ENCODE data around the gene CAMK1D.

The CAMK1D gene

GRCh38 chr10:12774204-12774894 lies 425.0 kb downstream of the CAMK1D start:
- DNase-seq, result no peak

- DNase-seq, result no peak
Observed at GRCh38 chr10:12777840-12778585, 428.7 kb downstream of the CAMK1D start.

DNA sequence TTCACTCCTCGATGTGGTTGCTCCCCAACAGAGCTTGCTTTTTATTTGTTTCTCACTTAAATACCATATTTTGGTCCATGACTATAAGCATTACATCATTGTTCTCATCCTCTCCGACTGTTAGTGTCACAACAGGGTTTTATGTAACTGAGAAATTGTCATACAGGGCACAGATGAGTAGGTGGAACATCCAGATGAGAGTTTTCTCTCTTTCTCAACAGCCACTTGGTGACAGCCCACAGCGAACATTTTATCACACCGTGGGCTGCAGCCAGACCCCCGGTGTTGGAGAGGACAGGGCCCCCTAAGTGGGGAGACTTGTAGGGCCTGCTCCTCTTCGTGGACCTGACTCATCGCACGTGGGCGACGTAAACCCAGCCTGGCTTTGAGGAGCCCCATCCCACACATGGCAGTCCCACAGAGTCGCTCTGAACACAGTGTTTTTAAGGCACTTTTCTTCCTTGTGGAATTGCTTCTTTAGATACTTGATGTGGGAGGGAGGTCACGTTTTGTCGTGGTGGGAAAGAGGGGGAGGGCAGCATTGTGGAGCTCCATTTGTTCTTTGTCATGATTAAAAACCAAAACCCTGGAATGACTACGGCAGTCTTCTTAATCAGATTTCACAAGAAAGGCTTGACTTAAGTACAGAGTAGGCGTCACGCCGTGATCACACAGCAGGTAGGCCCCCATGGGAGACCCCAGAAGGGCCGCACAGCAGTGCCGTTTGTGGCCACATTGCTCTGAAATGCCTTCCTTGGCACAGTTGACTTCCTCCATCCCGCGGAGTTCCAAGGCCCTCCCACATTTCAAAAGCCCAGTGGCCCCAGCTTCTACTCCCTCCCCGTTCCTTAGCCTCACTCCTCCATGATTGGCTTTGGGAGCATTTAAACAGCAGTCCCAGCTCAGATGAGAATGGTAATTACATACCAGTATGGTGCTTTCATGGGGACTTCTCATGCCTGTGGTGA lies 431.6 kb downstream of the CAMK1D start:
- peak; percentile 48 for DNase-seq

DNA sequence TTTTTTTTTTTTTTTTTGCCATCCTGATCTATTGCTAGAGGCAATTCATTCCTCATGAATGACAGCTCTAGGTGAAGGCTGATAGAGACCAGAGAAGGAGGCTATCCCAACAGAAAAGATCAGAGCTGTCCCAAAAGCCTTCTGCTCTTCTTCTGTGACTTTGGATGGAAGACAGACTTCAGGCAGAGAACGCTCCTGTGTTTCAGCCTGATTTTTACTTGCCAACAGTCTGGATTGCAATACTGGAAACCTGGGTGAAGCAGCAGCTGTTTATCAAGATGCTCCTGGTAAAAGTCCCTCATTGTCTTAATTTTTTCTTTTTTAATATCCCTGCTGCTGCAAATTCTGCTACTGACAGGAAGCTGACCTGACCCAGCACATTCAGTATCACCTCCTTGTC lies 432.6 kb downstream of the CAMK1D start:
- DNase-seq, result no peak

GRCh38 chr10:12782537-12782936 lies 433.2 kb downstream of the CAMK1D start:
- no peak for DNase-seq

DNA sequence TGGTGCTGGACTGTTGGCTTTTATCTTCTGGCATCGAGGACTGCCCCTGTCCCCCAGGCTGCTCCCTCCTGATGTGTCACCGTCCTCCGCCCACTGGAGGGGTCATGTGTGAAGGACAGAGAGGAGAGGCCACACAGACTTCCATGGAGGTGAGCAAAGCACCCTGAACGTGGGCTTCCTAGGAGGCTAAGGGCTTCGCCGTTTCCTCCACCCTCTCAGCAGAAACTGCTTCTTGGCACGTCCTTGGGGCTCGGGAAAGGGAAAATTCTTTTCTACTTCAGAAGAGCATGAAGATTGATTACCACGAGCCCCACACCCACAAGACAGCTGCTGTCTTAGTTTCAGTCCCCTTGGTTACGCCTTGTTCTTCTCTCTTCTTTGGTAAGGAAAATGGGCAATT lies 433.9 kb downstream of the CAMK1D start:
- peak; percentile 76 for DNase-seq

GRCh38 chr10:12784646-12785045 lies 435.3 kb downstream of the CAMK1D start:
- no peak for DNase-seq

DNA sequence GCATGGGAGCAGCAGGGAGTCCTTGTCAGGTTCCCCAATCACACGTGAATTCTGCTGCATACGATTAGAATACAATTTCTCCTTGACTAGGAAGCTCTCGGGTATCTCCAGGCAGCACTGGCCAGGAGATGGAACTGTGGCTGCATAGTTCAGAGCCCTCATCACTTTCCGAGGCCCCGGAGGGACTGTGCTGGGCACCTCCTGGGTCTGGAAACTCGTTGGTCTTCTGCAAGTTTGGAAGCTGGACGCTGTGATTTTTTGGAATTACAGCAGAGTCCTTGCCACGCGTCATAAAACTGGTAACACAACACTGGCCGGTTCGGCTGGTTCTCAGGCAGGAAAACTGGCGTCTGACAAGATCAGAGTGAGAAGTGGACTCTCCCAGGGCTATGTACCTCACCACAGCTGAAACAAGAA lies 436.1 kb downstream of the CAMK1D start:
- DNase-seq, result no peak

DNA sequence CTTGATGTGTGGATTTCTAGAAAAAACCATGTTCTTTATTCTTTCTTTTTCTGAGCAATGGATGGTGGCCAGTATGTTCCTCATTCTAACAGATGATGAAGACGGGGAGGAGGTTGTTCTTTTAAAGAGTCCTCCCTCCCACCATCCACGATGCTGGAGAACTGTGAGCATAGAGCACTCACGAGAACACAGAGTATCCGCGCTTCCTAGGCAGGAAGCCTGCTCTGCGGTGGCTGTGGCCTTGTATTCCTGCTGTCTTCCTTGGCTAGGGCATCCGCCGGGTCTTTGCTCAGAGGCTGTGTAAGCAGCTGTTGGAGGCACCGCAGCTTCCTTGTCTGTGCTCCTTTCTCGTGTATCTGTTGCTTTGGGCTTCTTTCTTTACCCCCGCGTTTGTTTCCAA lies 437.9 kb downstream of the CAMK1D start:
- no peak for DNase-seq

GRCh38 chr10:12788277-12788676 lies 438.9 kb downstream of the CAMK1D start:
- DNase-seq, result no peak

DNA sequence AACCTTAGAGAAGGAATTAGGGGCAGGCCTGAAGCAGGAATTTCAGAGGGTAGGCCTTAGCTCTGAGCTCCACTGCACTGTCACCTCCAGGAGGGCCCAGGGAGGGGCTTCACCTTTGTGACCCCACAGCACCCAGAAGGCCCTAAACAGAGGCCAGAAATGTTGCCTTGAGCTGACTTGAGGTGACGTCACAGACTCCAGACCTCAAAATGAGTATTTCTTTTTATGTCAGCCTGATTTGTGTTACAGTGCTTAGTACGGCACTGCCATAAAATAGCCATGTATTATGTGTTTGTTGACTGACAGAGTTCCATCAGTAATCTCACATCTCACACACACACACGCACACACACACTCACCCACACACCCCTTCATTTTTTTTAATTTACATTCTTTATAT lies 440.9 kb downstream of the CAMK1D start:
- no peak for DNase-seq

GRCh38 chr10:12791728-12792127 lies 442.4 kb downstream of the CAMK1D start:
- DNase-seq, result no peak

DNA sequence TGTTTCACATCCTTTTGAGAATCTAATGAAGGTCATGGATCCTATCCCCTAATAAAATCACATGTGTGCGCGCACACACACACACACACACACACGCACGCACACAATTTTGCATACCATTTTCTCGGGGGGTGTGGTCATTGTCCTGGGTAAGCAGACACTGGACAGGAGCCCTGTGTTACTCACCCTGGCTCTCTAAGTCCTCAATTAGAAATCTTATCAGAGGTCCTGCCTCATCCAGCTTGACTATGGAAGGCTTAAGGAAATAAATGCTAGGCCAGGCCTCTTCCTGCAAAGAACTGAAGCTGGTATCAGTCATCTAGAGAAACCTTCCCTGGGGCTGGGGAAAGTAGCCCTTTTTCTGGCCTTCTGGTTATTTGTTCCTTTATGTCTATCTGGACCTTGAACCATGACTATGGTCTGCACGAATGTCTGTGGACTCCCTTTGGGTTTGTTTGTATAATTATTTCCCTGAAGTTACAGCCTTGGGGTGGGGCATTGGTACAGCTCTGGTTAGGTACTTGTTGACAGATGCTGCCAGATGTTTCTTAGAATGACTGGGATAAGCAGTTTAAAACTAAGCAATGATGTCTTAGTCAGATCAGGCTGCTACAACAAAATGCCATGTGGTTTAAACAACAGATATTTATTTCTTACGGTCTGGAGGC lies 443.7 kb downstream of the CAMK1D start:
- DNase-seq, result no peak

DNA sequence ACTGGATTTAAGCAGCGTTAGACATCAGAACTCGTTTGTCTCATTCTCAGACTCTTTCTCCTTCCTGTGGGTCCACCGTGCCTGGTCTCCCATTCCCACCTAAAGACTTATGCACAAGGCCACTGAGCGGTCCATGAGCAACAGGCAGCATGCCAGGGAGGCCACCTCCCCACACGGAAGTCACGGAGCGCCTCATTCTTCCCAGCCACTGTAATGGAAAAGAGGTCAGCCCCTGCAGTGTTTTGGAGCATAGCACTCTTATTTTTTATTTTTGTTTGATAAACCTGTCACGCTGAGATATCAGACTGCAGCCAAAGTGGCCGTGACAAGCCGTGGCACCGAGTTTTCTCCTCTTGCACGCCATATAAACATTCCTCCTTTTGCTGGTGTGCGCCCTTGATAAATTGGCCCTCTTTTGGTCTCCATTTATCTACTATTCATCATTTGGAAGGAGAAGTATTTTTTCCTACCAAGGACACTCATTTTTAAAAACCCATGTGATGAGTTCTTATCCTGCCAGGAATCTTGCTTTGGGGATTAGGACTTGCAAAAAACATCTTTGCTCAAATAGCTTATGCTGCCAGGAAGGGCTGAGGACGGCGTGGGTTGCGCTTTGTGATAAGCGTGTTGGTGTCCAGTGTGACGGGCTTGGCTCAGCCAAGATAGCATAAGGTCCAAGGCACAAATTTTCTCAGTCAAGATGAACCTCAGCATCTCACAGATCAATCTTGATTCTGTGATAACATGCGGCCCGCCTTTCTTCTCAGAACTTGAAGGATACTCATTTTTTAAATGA lies 446.2 kb downstream of the CAMK1D start:
- DNase-seq, result peak; percentile 44

DNA sequence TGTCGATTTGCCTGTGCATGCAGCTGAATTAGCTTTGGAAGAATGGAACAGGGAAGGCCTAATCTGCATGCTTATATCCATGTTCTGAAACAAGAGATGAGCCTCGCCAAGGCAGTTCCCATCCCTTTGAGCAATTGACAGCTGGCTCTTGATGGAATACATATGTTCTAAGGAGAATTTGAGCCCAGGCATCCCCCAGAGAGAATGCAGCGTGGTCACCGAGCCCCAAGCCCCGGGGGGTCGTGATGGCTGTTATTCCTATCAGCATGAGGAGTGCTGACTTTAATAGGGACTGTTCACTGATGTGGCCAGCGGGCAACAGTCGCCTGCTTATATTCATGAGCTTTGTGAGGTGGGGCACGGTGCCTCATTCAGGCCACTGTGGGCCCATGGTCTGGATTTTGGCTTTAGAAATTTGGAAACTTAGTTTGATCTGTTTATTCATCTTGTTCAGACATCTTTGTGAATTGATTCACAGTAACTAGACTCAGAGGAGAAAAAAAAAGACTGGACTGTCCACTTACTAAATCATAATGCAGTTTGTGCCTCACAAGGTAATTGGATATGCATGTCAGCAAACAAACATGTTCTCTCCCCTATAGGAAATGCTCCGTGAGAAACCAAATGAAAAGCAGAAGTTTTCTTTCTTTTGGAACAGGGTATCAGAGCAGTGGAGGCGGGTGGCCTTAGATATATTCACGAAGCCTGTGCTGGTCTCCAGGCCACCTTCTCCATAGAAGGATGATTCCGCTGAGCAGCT lies 447.2 kb downstream of the CAMK1D start:
- no peak for DNase-seq

DNA sequence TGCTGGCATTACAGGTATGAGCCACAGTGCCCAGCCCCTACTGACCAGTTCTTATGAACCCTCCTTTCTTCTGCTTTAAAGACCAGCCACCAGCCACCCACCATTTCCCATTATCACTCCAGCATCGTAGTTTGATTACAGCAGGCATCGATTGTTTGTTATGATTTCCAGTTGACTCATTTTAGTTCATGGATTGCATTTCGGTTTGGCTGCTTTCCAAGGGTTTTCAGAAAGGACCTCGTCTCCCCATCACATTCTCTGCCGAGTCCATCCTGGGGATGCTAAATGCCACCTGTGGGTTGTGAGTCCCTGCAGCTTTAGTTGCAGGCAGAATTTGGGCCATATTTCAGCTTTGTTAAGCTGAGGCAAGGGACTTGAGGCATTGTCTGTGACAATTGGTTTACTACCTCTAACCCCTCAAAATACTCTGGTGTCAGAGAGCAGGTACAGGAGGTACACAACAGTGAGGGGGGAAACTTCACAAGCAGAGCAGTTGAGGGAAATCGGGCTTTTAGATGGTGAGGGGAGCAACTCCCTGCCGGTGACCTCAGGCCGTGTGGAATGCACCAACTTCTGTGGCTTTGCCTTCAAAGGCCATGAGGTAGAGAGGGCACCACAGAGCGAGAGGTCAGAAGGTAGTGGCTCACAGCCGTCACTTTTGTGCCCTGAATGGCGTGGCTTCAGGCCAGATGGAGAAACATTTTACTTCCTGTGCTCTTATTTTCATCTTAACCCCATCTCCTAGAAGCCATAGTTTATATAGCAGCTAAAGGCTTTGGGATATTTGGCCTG lies 448.3 kb downstream of the CAMK1D start:
- no peak for DNase-seq

DNA sequence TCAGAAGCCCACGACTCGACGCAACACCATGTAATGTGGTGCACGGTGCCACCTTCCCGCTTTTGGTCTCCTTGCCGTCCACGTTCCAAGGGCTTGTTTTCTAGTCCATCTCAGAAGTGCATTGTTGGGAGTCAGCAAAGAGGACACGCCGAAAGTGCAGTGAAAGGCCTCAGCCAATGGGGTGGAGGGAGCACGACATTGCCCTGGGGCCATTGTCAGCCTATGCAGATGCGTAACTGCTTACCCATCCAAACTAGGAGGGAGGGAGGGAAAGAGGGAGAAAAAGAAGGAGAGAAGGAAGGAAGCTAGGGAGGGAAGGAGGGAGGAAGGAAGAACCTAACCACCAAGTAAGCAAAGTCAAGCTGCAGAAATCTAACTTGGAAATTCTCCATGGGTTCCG lies 449.8 kb downstream of the CAMK1D start:
- DNase-seq, result no peak

GRCh38 chr10:12799714-12800113 lies 450.4 kb downstream of the CAMK1D start:
- no peak for DNase-seq

DNA sequence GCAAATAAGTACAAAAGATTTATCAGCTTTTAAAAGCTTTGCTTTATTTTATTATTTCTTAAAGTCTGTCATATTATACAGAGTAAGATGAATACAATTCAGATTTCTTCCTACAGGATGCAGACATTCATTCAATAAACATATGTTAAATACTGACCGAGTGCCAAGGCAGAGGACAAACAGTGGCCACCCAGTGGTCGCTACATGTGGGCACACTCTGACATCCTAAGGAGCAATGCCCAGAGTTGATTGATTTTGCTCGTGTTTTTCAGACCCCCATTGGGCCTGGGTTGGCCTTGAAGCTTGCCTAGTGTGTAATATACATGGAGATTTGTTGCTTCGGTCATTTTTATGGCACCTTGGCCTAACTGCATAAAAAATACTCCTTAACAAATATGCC lies 451.0 kb downstream of the CAMK1D start:
- no peak for DNase-seq

Data from right hindlimb (tissue), 1 donor.